DND-41 (cell line): Measurements from ENCODE around the gene HS3ST3A1.

Source experiments
- CTCF ChIP-seq: IDR thresholded peaks from 2 replicates; pipeline ENCODE4 v1.5.1; 2012; ENCODE audit warnings: borderline replicate concordance, low read length, moderate library complexity, mild to moderate bottlenecking; ENCODE audit not compliant: poor library complexity, severe bottlenecking; ENCODE audit errors: extremely low read depth
- EZH2 ChIP-seq: IDR thresholded peaks from 3 replicates; pipeline ENCODE4 v1.6.1; 2012; ENCODE audit warnings: borderline replicate concordance, low read depth, mild to moderate bottlenecking, moderate library complexity, low read length, inconsistent platforms; ENCODE audit not compliant: severe bottlenecking

- TF ChIP-seq EZH2 (no peak), CTCF (no peak)
These were observed 139.0 kb downstream of the HS3ST3A1 start for GRCh38 chr17:13462673-13463124.
